HG02884 (cell line): ENCODE results near the gene CDKN2B-AS1.

ENCODE experiments used
- ATAC-seq: cut with Tn5 transposase; IDR thresholded peaks from one replicate; pipeline ENCODE4 v1.9.1; 2021; ENCODE audit warnings: mild to moderate bottlenecking, moderate library complexity; ENCODE audit not compliant: unreplicated experiment

CDKN2B-AS1 gene

GRCh38 chr9:22114956-22115355, 120.4 kb downstream of the CDKN2B-AS1 start:
- no peak for ATAC-seq

- ATAC-seq, result no peak
Measured at GRCh38 chr9:22116758-22117157, 122.2 kb downstream of the CDKN2B-AS1 start.

GRCh38 chr9:22117511-22118384, 123.2 kb downstream of the CDKN2B-AS1 start:
- no peak for ATAC-seq

GRCh38 chr9:22118810-22119521, 124.4 kb downstream of the CDKN2B-AS1 start:
- ATAC-seq, result no peak

- peak; percentile 52 for ATAC-seq
Measured at GRCh38 chr9:22119522-22120158, 125.0 kb downstream of the CDKN2B-AS1 start.

- ATAC-seq, result no peak
Measured at GRCh38 chr9:22120159-22120549, 125.6 kb downstream of the CDKN2B-AS1 start.

- ATAC-seq, result no peak
Measured at GRCh38 chr9:22120595-22120994, 126.0 kb downstream of the CDKN2B-AS1 start.

- ATAC-seq, result no peak
Measured at GRCh38 chr9:22124263-22125011, 129.8 kb downstream of the CDKN2B-AS1 start.

- no peak for ATAC-seq
Measured at GRCh38 chr9:22129133-22129532, 134.5 kb downstream of the CDKN2B-AS1 start.

- ATAC-seq, result no peak
Measured at GRCh38 chr9:22129633-22130032, 135.0 kb downstream of the CDKN2B-AS1 start.

- no peak for ATAC-seq
Measured at GRCh38 chr9:22131817-22132216, 137.2 kb downstream of the CDKN2B-AS1 start.

- no peak for ATAC-seq
Measured at GRCh38 chr9:22134390-22134789, 139.8 kb downstream of the CDKN2B-AS1 start.

- no peak for ATAC-seq
Measured at GRCh38 chr9:22136461-22137096, 142.0 kb downstream of the CDKN2B-AS1 start.

- no peak for ATAC-seq
Measured at GRCh38 chr9:22138956-22139660, 144.5 kb downstream of the CDKN2B-AS1 start.

GRCh38 chr9:22141908-22142307, 147.3 kb downstream of the CDKN2B-AS1 start:
- no peak for ATAC-seq

- no peak for ATAC-seq
Measured at GRCh38 chr9:22142671-22143070, 148.1 kb downstream of the CDKN2B-AS1 start.

GRCh38 chr9:22143799-22144625, 149.4 kb downstream of the CDKN2B-AS1 start:
- no peak for ATAC-seq

- ATAC-seq, result no peak
Measured at GRCh38 chr9:22146604-22147003, 152.0 kb downstream of the CDKN2B-AS1 start.
